Osteocyte (in vitro differentiated cells): ENCODE measurements around the gene AXIN2. TPM values are rescaled to one million over a fixed set of nuclear protein-coding genes. Genes with fewer than 3 reads are reported as not detected.

Experiments
- DNase-seq: peaks from one replicate; pipeline ENCODE4 v3.0.0; 2021; ENCODE audit warnings: mixed read lengths; ENCODE audit not compliant: unreplicated experiment; ENCODE audit errors: extremely low spot score
- H3K27ac Mint-ChIP-seq: one replicate; pipeline ENCODE4 v1.8.0; 2021; ENCODE audit warnings: mild to moderate bottlenecking, mixed read lengths; ENCODE audit not compliant: unreplicated experiment
- H3K27me3 Mint-ChIP-seq: one replicate; pipeline ENCODE4 v1.8.0; 2021; ENCODE audit warnings: mixed read lengths; ENCODE audit not compliant: unreplicated experiment
- H3K36me3 Mint-ChIP-seq: one replicate; pipeline ENCODE4 v1.8.0; 2021; ENCODE audit warnings: mixed read lengths; ENCODE audit not compliant: unreplicated experiment
- H3K4me1 Mint-ChIP-seq: one replicate; pipeline ENCODE4 v1.8.0; 2021; ENCODE audit warnings: mixed read lengths; ENCODE audit not compliant: unreplicated experiment
- H3K4me3 Mint-ChIP-seq: one replicate; pipeline ENCODE4 v1.8.0; 2021; ENCODE audit warnings: mild to moderate bottlenecking, moderate library complexity, mixed read lengths; ENCODE audit not compliant: unreplicated experiment
- H3K9me3 Mint-ChIP-seq: one replicate; pipeline ENCODE4 v1.8.0; 2021; ENCODE audit warnings: mixed read lengths; ENCODE audit not compliant: unreplicated experiment
- total RNA-seq: library from RNA; stranded (reverse); gene quantifications from 2 replicates; pipeline ENCODE4 v1.2.1, GENCODE V29; 2021
- TF ChIP-seq, protein P1 (sequence below): fragments of 200-600 bp; sonication (generic); IDR thresholded peaks from 2 replicates; pipeline ENCODE4 v1.5.0; 2021; ENCODE audit warnings: antibody characterized with exemption, mild to moderate bottlenecking, moderate library complexity

The AXIN2 gene
- total RNA-seq, 1 donor from 2014 or later, result 16.6 TPM

GRCh38 chr17:65601145-65601544 lies 39.7 kb upstream of the AXIN2 start:
- Mint-ChIP-seq H3K36me3 (no peaks in the 10 kb centered on the region), H3K27ac (no peak overlapping the region), H3K27me3 (no peaks in the 10 kb centered on the region), H3K9me3 (no peaks in the 10 kb centered on the region), H3K4me1 (peaks cover 3% of the 10 kb centered on the region), H3K4me3 (no peak overlapping the region)
- TF ChIP-seq, protein P1, sequence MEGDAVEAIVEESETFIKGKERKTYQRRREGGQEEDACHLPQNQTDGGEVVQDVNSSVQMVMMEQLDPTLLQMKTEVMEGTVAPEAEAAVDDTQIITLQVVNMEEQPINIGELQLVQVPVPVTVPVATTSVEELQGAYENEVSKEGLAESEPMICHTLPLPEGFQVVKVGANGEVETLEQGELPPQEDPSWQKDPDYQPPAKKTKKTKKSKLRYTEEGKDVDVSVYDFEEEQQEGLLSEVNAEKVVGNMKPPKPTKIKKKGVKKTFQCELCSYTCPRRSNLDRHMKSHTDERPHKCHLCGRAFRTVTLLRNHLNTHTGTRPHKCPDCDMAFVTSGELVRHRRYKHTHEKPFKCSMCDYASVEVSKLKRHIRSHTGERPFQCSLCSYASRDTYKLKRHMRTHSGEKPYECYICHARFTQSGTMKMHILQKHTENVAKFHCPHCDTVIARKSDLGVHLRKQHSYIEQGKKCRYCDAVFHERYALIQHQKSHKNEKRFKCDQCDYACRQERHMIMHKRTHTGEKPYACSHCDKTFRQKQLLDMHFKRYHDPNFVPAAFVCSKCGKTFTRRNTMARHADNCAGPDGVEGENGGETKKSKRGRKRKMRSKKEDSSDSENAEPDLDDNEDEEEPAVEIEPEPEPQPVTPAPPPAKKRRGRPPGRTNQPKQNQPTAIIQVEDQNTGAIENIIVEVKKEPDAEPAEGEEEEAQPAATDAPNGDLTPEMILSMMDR, result no peak
- no peak for DNase-seq

DNA sequence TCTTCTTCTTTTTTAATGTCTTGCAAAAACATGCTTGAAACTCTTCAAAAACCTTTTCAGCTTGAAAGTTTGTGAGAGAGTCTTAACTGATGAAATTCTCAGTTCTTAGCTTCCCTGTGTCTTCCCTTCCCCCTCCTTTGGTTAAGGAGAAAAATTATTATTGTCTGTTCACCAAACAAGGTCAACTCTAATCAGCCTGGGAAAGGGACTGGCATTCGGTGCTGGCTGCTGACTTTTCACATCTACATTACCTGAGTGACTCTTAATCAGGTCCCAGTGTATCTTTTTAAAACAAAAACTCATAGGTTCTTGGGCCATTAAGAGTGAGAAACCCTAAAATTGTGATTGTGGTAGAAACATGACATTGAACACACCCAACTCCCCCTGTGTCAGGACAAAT lies 39.1 kb upstream of the AXIN2 start:
- Mint-ChIP-seq H3K4me3 (no peak overlapping the region), H3K4me1 (peaks cover 5% of the 10 kb centered on the region), H3K27me3 (no peaks in the 10 kb centered on the region), H3K36me3 (no peaks in the 10 kb centered on the region), H3K27ac (no peak overlapping the region), H3K9me3 (no peaks in the 10 kb centered on the region)
- TF ChIP-seq, protein P1, result no peak
- DNase-seq, result no peak

GRCh38 chr17:65599650-65600049 lies 38.2 kb upstream of the AXIN2 start:
- peaks cover 13% of the 10 kb centered on the region for H3K4me1 Mint-ChIP-seq
- DNase-seq, result no peak
- H3K4me3 Mint-ChIP-seq, result no peak overlapping the region
- TF ChIP-seq, protein P1, result no peak
- H3K27me3 Mint-ChIP-seq, result no peaks in the 10 kb centered on the region
- no peaks in the 10 kb centered on the region for H3K9me3 Mint-ChIP-seq
- no peaks in the 10 kb centered on the region for H3K36me3 Mint-ChIP-seq
- H3K27ac Mint-ChIP-seq, result no peak overlapping the region

GRCh38 chr17:65598746-65599145 lies 37.3 kb upstream of the AXIN2 start:
- Mint-ChIP-seq H3K4me3 (no peak overlapping the region), H3K27ac (no peak overlapping the region), H3K9me3 (no peaks in the 10 kb centered on the region), H3K27me3 (no peaks in the 10 kb centered on the region), H3K36me3 (no peaks in the 10 kb centered on the region), H3K4me1 (peaks cover 22% of the 10 kb centered on the region)
- no peak for DNase-seq
- TF ChIP-seq, protein P1, result no peak

DNA sequence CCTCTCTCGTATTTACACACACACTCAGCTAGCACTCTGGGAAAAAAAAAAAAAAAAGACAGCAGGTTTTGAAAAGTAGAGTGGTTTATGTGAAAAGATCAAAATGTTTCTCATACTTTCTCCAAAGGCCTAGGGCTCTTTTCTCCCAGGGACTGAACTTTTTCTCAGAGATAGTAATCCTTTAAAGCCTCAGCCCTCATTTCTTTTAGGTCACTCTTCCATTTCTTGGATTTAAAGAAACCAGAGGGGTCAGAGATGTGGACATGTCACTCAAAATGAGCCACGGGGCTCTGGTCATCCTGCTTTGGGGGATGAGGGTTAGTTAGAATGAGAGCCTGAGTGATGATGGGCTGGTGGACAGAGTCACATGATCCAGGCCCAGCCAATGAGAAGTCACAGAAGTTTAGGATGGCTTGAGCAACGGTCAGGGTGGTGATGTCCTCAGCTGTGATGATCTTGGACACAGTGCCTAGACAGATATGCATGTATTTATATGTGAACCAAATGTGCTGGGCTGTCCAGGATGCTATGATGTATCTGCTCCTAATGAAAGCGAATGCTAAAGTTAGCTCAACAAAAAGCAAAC lies 33.7 kb upstream of the AXIN2 start:
- Mint-ChIP-seq H3K4me3 (no peak overlapping the region), H3K9me3 (no peaks in the 10 kb centered on the region), H3K27ac (peak overlapping the region; percentile 78), H3K36me3 (no peaks in the 10 kb centered on the region), H3K4me1 (peaks cover 21% of the 10 kb centered on the region), H3K27me3 (no peaks in the 10 kb centered on the region)
- TF ChIP-seq, protein P1, result no peak
- no peak for DNase-seq
